SK-N-MC (cell line): Measurements from ENCODE around the gene ANKFN1.

Source experiments
- DNase-seq: peaks from one replicate; pipeline ENCODE4 v3.0.0-alpha.2; 2011; ENCODE audit warnings: low read depth, low spot score
- H3K27ac ChIP-seq: fragments of 200-600 bp; sonication (generic); 2 replicates; pipeline ENCODE4 v1.5.1; 2016; ENCODE audit warnings: mixed run types
- H3K36me3 ChIP-seq: fragments of 200-600 bp; sonication (generic); 2 replicates; pipeline ENCODE4 v1.6.1; 2017; ENCODE audit warnings: antibody characterized with exemption, low read length, mixed read lengths; ENCODE audit not compliant: insufficient read depth
- H3K4me3 ChIP-seq: fragments of 200-600 bp; sonication (generic); 2 replicates; pipeline ENCODE4 v1.5.1; 2016
- H3K9ac ChIP-seq: fragments of 200-600 bp; sonication (generic); 2 replicates; pipeline ENCODE4 v1.8.0; 2017; ENCODE audit warnings: mixed run types, mixed read lengths; ENCODE audit not compliant: insufficient read length
- H3K9me3 ChIP-seq: fragments of 200-600 bp; sonication (generic); 2 replicates; pipeline ENCODE4 v1.6.1; 2017; ENCODE audit warnings: low read depth, mild to moderate bottlenecking, antibody characterized with exemption, low read length, moderate library complexity, mixed read lengths
- EZH2 ChIP-seq: fragments of 200-600 bp; sonication (generic); IDR thresholded peaks from one replicate; pipeline ENCODE4 v1.6.1; 2017; ENCODE audit warnings: antibody characterized with exemption
- FOXP2 ChIP-seq: optimal IDR thresholded peaks from 2 replicates; pipeline ENCODE3; 2011; ENCODE audit warnings: mild to moderate bottlenecking, moderate library complexity; ENCODE audit not compliant: insufficient read depth; ENCODE audit errors: extremely low read length, control extremely low read depth
- POLR2AphosphoS5 ChIP-seq: IDR thresholded peaks from 2 replicates; pipeline ENCODE4 v1.6.1; 2012; ENCODE audit warnings: mild to moderate bottlenecking, low read depth, low read length, borderline replicate concordance

Gene ANKFN1

GRCh38 chr17:56536766-56537165 lies 383.5 kb downstream of the ANKFN1 start:
- no peak overlapping the region for H3K4me3 ChIP-seq
- no peak overlapping the region for H3K27ac ChIP-seq
- no peak for DNase-seq
- H3K9me3 ChIP-seq: no peaks in the 10 kb centered on the region
- no peak overlapping the region for H3K9ac ChIP-seq
- TF ChIP-seq EZH2 (no peak), POLR2AphosphoS5 (no peak), FOXP2 (no peak)
- no peaks in the 10 kb centered on the region for H3K36me3 ChIP-seq

DNA sequence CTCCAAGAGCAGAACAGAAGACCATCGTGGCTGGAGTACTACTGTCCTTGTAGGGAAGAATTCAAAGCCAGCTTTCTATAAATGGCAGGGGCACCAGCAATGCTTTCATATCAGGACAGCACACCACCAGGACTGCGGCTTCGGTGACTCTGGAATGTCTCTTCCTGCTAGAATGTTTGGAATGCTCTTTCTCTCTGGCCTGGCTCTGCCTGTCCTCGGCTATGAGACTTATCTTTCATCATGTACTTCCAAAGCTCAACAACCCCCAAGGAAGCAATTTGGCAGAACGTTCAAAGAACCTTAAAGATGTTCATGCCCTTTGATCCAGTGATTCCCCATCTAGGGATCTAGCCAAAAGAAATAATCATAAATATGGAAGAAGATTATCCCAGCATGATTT lies 387.6 kb downstream of the ANKFN1 start:
- H3K9ac ChIP-seq: no peak overlapping the region
- no peak overlapping the region for H3K27ac ChIP-seq
- H3K4me3 ChIP-seq: no peak overlapping the region
- DNase-seq: no peak
- H3K9me3 ChIP-seq: no peaks in the 10 kb centered on the region
- H3K36me3 ChIP-seq: no peaks in the 10 kb centered on the region
- TF ChIP-seq EZH2 (no peak), POLR2AphosphoS5 (no peak), FOXP2 (no peak)

GRCh38 chr17:56543280-56543679 lies 390.0 kb downstream of the ANKFN1 start:
- H3K9me3 ChIP-seq: no peaks in the 10 kb centered on the region
- no peak overlapping the region for H3K27ac ChIP-seq
- TF ChIP-seq POLR2AphosphoS5 (no peak), FOXP2 (no peak), EZH2 (no peak)
- no peaks in the 10 kb centered on the region for H3K36me3 ChIP-seq
- no peak overlapping the region for H3K9ac ChIP-seq
- no peak for DNase-seq
- no peak overlapping the region for H3K4me3 ChIP-seq

DNA sequence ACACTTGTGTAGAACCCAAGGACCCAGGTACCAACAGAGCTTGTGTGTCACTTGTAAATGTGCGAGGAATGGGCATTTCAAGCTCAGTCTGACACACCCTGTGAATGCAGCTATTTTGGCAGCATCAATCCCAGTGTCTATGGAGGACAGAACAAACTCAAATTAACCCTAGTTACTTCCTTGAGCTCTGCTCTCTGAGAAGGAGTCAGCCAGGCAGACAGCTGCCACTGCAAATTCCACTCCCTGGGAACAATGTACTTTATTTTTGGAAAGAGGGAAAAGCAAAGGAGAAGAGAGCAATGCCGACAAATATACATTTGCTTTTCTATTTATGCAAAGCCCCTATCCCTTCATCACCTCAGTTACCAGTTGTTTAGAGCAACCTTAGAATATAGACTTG lies 391.8 kb downstream of the ANKFN1 start:
- no peak for DNase-seq
- no peaks in the 10 kb centered on the region for H3K9me3 ChIP-seq
- no peak overlapping the region for H3K4me3 ChIP-seq
- H3K36me3 ChIP-seq: no peaks in the 10 kb centered on the region
- no peak overlapping the region for H3K9ac ChIP-seq
- TF ChIP-seq EZH2 (no peak), POLR2AphosphoS5 (no peak), FOXP2 (no peak)
- H3K27ac ChIP-seq: no peak overlapping the region

DNA sequence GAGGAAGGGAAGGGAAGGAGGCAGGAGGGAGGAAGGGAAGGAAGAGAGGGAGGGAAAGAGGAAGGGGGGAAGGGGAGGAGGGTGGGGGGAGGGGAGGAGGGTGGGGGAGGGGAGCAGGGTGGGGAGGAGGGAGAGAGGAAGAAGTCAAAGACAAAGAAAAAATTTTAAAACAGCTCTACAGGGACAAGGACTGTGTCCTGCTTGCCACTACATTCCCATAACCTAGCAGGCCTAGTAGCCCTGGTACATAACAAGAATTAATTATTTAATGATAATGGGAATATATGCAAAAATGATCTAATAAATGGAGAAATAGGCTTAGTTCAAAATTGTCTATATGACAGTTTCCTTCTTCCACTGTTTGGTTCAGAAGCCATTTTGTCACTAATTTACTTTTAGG lies 392.7 kb downstream of the ANKFN1 start:
- Histone ChIP-seq H3K27ac (no peak overlapping the region), H3K36me3 (no peaks in the 10 kb centered on the region), H3K4me3 (no peak overlapping the region), H3K9ac (no peak overlapping the region), H3K9me3 (no peaks in the 10 kb centered on the region)
- DNase-seq: no peak
- TF ChIP-seq POLR2AphosphoS5 (no peak), FOXP2 (no peak), EZH2 (no peak)

DNA sequence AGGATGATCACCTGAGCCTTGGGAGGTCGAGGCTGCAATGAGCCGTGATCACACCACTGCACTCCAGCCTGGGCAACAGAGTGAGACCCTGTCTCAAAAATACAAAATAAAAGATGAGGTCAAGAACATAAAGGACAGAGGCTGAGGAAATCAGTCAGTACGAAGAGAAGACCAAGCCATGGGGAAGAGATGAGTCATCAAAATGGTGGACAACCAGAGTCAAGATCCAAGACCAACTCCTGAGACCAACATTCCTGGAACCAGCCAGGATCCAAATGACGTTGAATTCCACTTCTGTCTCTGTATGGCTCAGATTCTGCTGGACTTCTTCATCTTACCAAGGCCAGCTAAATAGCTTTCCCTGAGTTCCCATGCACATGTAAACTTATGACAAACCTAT lies 395.4 kb downstream of the ANKFN1 start:
- DNase-seq: no peak
- no peaks in the 10 kb centered on the region for H3K36me3 ChIP-seq
- H3K27ac ChIP-seq: no peak overlapping the region
- no peaks in the 10 kb centered on the region for H3K9me3 ChIP-seq
- H3K4me3 ChIP-seq: no peak overlapping the region
- H3K9ac ChIP-seq: no peak overlapping the region
- TF ChIP-seq EZH2 (no peak), POLR2AphosphoS5 (no peak), FOXP2 (no peak)

GRCh38 chr17:56549501-56549900 lies 396.2 kb downstream of the ANKFN1 start:
- Histone ChIP-seq H3K9ac (no peak overlapping the region), H3K36me3 (no peaks in the 10 kb centered on the region), H3K27ac (no peak overlapping the region), H3K4me3 (no peak overlapping the region), H3K9me3 (no peaks in the 10 kb centered on the region)
- DNase-seq: no peak
- TF ChIP-seq FOXP2 (no peak), POLR2AphosphoS5 (no peak), EZH2 (no peak)

DNA sequence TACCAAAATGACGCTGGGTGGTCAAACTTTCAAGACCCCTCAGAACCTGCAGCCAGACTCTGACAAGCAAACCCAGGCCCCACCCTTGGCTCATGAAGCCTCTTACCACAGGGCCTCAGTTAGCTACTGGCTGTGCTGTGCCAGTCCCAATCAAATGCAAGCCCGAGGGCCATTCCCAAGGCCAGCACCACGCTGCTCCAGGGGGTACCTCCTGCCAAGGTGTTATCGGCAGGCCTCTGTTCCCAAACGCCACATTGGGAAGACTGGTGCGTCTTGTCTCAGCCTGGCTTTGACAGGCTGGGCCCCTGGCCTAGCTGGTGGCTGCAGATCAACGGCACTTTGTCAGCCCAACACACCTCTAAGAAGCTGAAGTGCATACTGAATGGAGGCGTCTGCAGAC lies 404.4 kb downstream of the ANKFN1 start:
- DNase-seq: no peak
- TF ChIP-seq POLR2AphosphoS5 (no peak), FOXP2 (no peak), EZH2 (no peak)

DNA sequence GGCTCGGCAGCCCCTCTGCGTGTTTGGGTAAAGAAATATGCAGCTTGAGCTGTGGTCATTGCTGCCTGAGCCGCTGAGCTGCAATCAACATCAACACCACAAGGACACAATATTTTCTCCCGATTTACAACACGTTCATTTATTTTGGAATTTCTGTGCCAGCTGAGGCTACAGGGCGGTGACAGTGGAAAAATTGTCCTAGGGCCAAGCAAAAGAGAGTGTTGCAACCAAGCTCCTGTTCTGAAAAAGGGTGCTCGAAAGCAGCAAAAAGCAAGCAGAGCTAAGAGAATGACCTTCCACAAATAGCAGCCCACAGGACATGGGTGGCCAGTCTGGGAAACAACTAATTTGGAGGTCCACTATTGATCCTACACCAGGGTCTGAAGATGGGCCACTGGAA lies 404.8 kb downstream of the ANKFN1 start:
- H3K9me3 ChIP-seq: no peaks in the 10 kb centered on the region
- no peak overlapping the region for H3K27ac ChIP-seq
- no peaks in the 10 kb centered on the region for H3K36me3 ChIP-seq
- no peak overlapping the region for H3K9ac ChIP-seq
- TF ChIP-seq FOXP2 (no peak), POLR2AphosphoS5 (no peak), EZH2 (no peak)
- no peak overlapping the region for H3K4me3 ChIP-seq
- DNase-seq: no peak

More for the DNA sequence above, 404.4 kb downstream of the ANKFN1 start:
- Histone ChIP-seq H3K4me3 (no peak overlapping the region), H3K27ac (no peak overlapping the region), H3K36me3 (no peaks in the 10 kb centered on the region), H3K9ac (no peak overlapping the region), H3K9me3 (no peaks in the 10 kb centered on the region)
